Tibial artery (tissue), 4 donors: ENCODE results near the gene FNDC11.
"Not testable (repeated sequence)": the region's sequence is repeated elsewhere in the genome, so short reads cannot be mapped to it uniquely, and the experiment has no call there.

ENCODE experiments used
- DNase-seq, 2 donors: peaks; one replicate each; pipeline ENCODE4 v3.0.0-alpha.2; 2019
- H3K27ac ChIP-seq, 2 donors: fragments of 200-600 bp; sonication (generic) in 1 of 2; 1 replicate in 1 of 2; 2 replicates in 1 of 2; pipeline ENCODE4 v1.5.1; 2018 to 2019; ENCODE audit warnings: mild to moderate bottlenecking in 1 of 2
- H3K27me3 ChIP-seq, 2 donors: fragments of 200-600 bp; sonication (generic) in 1 of 2; one replicate each; pipeline versions ENCODE4 v1.5.1 to v1.6.0; 2016 to 2019
- H3K36me3 ChIP-seq, 3 donors: fragments of 200-600 bp; sonication (generic) in 2 of 3; one replicate each; pipeline ENCODE4 v1.5.1; 2016 to 2019; ENCODE audit warnings: mild to moderate bottlenecking in 2 of 3
- H3K4me1 ChIP-seq, 4 donors: fragments of 200-600 bp; sonication (generic) in 2 of 4; 1 replicate in 3 of 4; 2 replicates in 1 of 4; pipeline ENCODE4 v1.5.1; 2016 to 2019
- H3K4me3 ChIP-seq, 2 donors: fragments of 200-600 bp; sonication (generic) in 1 of 2; 1 replicate in 1 of 2; 2 replicates in 1 of 2; pipeline ENCODE4 v1.5.1; 2018 to 2019; ENCODE audit warnings: mild to moderate bottlenecking in 2 of 2
- H3K9me3 ChIP-seq, 3 donors: fragments of 200-600 bp; sonication (generic) in 1 of 3; one replicate each; pipeline ENCODE4 v1.5.1; 2016 to 2019
- CTCF ChIP-seq, 2 experiments: fragments of 200-600 bp in 1 of 2; fragments of 450-650 bp in 1 of 2; IDR thresholded peaks; one replicate each; pipeline ENCODE4 v1.5.1; 2017 to 2019; ENCODE audit warnings: antibody characterized with exemption in 2 of 2, mild to moderate bottlenecking in 1 of 2, moderate library complexity in 1 of 2
- intact Hi-C: fragments of 100-400 bp; cut with DNase I; formaldehyde crosslinking; loops from one replicate; pipeline ENCODE4 v1.15.0; 2023; ENCODE audit warnings: low total_unique reads

FNDC11 gene

GRCh38 chr20:63597651-63598478, 43.9 kb downstream of the FNDC11 start:
- H3K27ac ChIP-seq = no peak overlapping the region
- intact Hi-C loops = no loop called here
- peaks cover 41 to 93% (median 71%) of the 10 kb centered on the region in 3 donors for H3K36me3 ChIP-seq
- no peak for DNase-seq
- no peaks in the 10 kb centered on the region for H3K27me3 ChIP-seq
- no peaks in the 10 kb centered on the region for H3K4me1 ChIP-seq
- no peaks in the 10 kb centered on the region for H3K9me3 ChIP-seq
- H3K4me3 ChIP-seq = no peak overlapping the region
- no peak for TF ChIP-seq CTCF (IDR thresholded peaks at IDR 0.05)

- peaks cover 41 to 91% (median 70%) of the 10 kb centered on the region in 3 donors for H3K36me3 ChIP-seq
These were observed 44.8 kb downstream of the FNDC11 start for GRCh38 chr20:63598479-63599395.

GRCh38 chr20:63599396-63600050, 45.6 kb downstream of the FNDC11 start:
- TF ChIP-seq CTCF (IDR thresholded peaks at IDR 0.05) = no peak
- no peak for DNase-seq
- intact Hi-C loops = no loop called here
- Histone ChIP-seq H3K36me3 (peaks cover 39 to 90% (median 69%) of the 10 kb centered on the region in 3 donors), H3K4me3 (no peak overlapping the region), H3K27ac (no peak overlapping the region), H3K9me3 (no peaks in the 10 kb centered on the region), H3K27me3 (no peaks in the 10 kb centered on the region), H3K4me1 (no peaks in the 10 kb centered on the region)

More at GRCh38 chr20:63598479-63599395, 44.8 kb downstream of the FNDC11 start:
- intact Hi-C loops = no loop called here
- Histone ChIP-seq H3K27me3 (no peaks in the 10 kb centered on the region), H3K9me3 (no peaks in the 10 kb centered on the region), H3K4me3 (no peak overlapping the region), H3K27ac (no peak overlapping the region), H3K4me1 (no peaks in the 10 kb centered on the region)
- no peak for TF ChIP-seq CTCF (IDR thresholded peaks at IDR 0.05)
- DNase-seq = no peak

GRCh38 chr20:63601679-63602078, 47.7 kb downstream of the FNDC11 start:
- H3K4me1 ChIP-seq, H3K9me3 ChIP-seq, intact Hi-C loops, H3K4me3 ChIP-seq, H3K27me3 ChIP-seq, H3K27ac ChIP-seq, DNase-seq: not testable (repeated sequence)
- H3K36me3 ChIP-seq = peaks cover 40 to 76% (median 51%) of the 10 kb centered on the region in 3 donors

- Histone ChIP-seq H3K9me3 (no peaks in the 10 kb centered on the region), H3K4me1 (no peaks in the 10 kb centered on the region), H3K27me3 (no peaks in the 10 kb centered on the region), H3K27ac (no peak overlapping the region), H3K4me3 (no peak overlapping the region), H3K36me3 (peaks cover 40 to 73% (median 47%) of the 10 kb centered on the region in 3 donors)
- no peak for DNase-seq
- intact Hi-C loops = no loop called here
- TF ChIP-seq CTCF (IDR thresholded peaks at IDR 0.05) = no peak
These were observed 48.4 kb downstream of the FNDC11 start for GRCh38 chr20:63602321-63602720.
